Stomach smooth muscle (tissue), 2 donors: Measurements from ENCODE around the gene TBX10.
A peak's percentile ranks its signal among the peaks of the same experiment; 100 is the strongest.
"Not testable (repeated sequence)": the region's sequence is repeated elsewhere in the genome, so short reads cannot be mapped to it uniquely, and the experiment has no call there.

Experiments used
- H3K27ac ChIP-seq: one replicate; pipeline ENCODE4 v1.7.0; 2013; ENCODE audit warnings: mild to moderate bottlenecking, low read length, inconsistent platforms
- H3K27me3 ChIP-seq, 2 donors: one replicate each; pipeline ENCODE4 v1.7.0; 2013; ENCODE audit warnings: low read length in 2 of 2; ENCODE audit not compliant: insufficient read depth in 2 of 2, control insufficient read depth in 1 of 2
- H3K36me3 ChIP-seq, 2 donors: one replicate each; pipeline ENCODE4 v1.7.0; 2013; ENCODE audit warnings: low read length in 2 of 2; ENCODE audit not compliant: control insufficient read depth in 2 of 2, insufficient read depth in 2 of 2
- H3K4me1 ChIP-seq: one replicate; pipeline ENCODE4 v1.7.0; 2013; ENCODE audit warnings: low read length; ENCODE audit not compliant: control insufficient read depth, insufficient read depth
- H3K4me3 ChIP-seq, 2 donors: one replicate each; pipeline ENCODE4 v1.7.0; 2013; ENCODE audit warnings: low read length in 2 of 2
- H3K9ac ChIP-seq, 2 donors: one replicate each; pipeline ENCODE4 v1.7.0; 2013; ENCODE audit warnings: low read length in 2 of 2, mild to moderate bottlenecking in 1 of 2
- H3K9me3 ChIP-seq, 2 donors: one replicate each; pipeline ENCODE4 v1.7.0; 2013; ENCODE audit warnings: low read length in 2 of 2; ENCODE audit not compliant: control insufficient read depth in 2 of 2
- donor health status: healthy.
- donor health status: Pancreatic carcinoma.

The TBX10 gene

DNA sequence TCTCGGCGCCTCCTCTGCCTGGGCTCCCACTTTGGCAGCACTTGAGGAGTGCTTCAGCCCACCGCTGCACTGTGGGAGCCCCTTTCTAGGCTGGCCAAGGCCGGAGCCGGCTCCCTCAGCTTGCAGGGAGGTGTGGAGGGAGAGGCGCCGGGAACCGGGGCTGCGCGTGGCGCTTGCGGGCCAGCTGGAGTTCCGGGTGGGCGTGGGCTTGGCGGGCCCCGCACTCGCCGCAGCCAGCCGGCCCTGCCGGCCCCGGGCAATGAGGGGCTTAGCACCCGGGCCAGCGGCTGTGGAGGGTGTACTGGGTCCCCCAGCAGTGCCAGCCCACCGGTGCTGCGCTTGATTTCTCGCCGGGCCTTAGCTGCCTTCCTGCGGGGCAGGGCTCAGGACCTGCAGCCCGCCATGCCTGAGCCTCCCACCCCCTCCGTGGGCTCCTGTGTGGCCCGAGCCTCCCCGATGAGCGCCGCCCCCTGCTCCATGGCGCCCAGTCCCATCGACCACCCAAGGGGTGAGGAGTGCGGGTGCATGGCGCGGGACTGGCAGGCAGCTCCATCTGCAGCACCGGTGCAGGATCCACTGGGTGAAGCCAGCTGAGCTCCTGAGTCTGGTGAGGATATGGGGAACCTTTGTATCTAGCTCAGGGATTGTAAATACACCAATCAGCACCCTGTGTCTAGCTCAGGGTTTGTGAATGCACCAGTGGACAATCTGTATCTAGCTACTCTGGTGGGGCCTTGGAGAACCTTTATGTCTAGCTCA, 20.5 kb downstream of the TBX10 start:
- H3K36me3 ChIP-seq, H3K4me3 ChIP-seq, H3K27ac ChIP-seq, H3K9ac ChIP-seq, H3K9me3 ChIP-seq, H3K4me1 ChIP-seq: not testable (repeated sequence)
- H3K27me3 ChIP-seq: peaks cover 17 to 20% of the 10 kb centered on the region in 2 donors

- Histone ChIP-seq H3K36me3 (peaks cover 0 to 2% of the 10 kb centered on the region in 2 donors), H3K4me3 (no peak overlapping the region), H3K4me1 (peaks cover 12% of the 10 kb centered on the region), H3K9me3 (no peaks in the 10 kb centered on the region), H3K9ac (no peak overlapping the region), H3K27ac (no peak overlapping the region), H3K27me3 (peaks cover 17 to 22% of the 10 kb centered on the region in 2 donors)
Observed at GRCh38 chr11:67617243-67617953, 22.2 kb downstream of the TBX10 start.

GRCh38 chr11:67616431-67617242, 22.9 kb downstream of the TBX10 start:
- H3K27me3 ChIP-seq: peaks cover 17 to 22% of the 10 kb centered on the region in 2 donors
- no peak overlapping the region for H3K27ac ChIP-seq
- no peak overlapping the region for H3K4me3 ChIP-seq
- H3K9me3 ChIP-seq: no peaks in the 10 kb centered on the region
- H3K4me1 ChIP-seq: peaks cover 12% of the 10 kb centered on the region
- no peak overlapping the region for H3K9ac ChIP-seq
- peaks cover 2 to 5% of the 10 kb centered on the region in 2 donors for H3K36me3 ChIP-seq

- Histone ChIP-seq H3K4me1 (peaks cover 12% of the 10 kb centered on the region), H3K27ac (no peak overlapping the region), H3K4me3 (no peak overlapping the region), H3K36me3 (peaks cover 5% of the 10 kb centered on the region in 2 donors), H3K9ac (no peak overlapping the region), H3K9me3 (no peaks in the 10 kb centered on the region), H3K27me3 (peaks cover 17 to 22% of the 10 kb centered on the region in 2 donors)
Observed at GRCh38 chr11:67615728-67616430, 23.7 kb downstream of the TBX10 start.

GRCh38 chr11:67614730-67615714, 24.5 kb downstream of the TBX10 start:
- Histone ChIP-seq H3K27ac (no peak overlapping the region), H3K36me3 (peaks cover 12 to 13% of the 10 kb centered on the region in 2 donors), H3K27me3 (peaks cover 17 to 22% of the 10 kb centered on the region in 2 donors), H3K4me1 (peaks cover 12% of the 10 kb centered on the region), H3K4me3 (peak overlapping the region in 1 of 2 donors; percentile 65), H3K9me3 (no peaks in the 10 kb centered on the region), H3K9ac (no peak overlapping the region)

DNA sequence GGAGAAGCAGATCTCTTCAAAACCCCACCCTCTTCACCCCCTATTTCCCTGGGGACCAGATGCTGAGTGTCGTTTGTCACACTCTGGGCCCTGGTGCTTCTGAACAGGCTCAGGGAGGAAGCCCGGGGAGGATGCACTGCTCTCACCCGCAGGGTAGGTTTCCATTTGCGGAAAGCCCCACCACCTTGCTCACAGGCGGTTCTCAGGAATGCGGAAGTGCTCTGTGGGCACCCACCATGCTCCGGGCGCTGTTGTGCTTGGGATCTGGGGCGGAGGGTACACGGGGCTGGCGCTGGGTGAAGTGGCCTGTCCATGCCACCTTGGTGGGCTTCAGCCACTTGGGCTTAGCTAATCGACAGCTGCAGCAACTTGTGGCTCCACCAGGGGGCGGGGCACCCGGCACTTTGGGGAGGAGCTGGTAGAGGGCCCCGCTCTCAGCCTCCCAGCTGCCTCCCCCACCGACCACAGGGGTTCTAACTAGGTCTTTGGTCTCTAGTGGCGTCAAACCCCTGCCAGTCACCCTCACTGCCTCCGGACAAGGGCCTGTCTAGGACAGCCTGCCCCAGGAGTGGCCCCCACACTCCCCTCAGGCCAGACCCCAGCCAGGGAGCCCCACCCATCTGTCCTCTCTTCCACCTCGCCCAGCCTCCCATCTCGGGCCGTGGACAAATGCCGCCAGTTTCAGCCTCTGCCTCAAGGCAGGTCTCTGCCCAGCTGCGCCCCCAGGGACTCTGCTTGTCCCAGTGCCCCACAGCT, 25.4 kb downstream of the TBX10 start:
- H3K27ac ChIP-seq: no peak overlapping the region
- H3K27me3 ChIP-seq: peaks cover 17 to 22% of the 10 kb centered on the region in 2 donors
- peak overlapping the region; percentile 5 to 31 for H3K9ac ChIP-seq
- no peaks in the 10 kb centered on the region for H3K9me3 ChIP-seq
- H3K4me3 ChIP-seq: peak overlapping the region; percentile 53 to 65
- peaks cover 12% of the 10 kb centered on the region for H3K4me1 ChIP-seq
- peaks cover 17 to 18% of the 10 kb centered on the region in 2 donors for H3K36me3 ChIP-seq

GRCh38 chr11:67613313-67613959, 26.1 kb downstream of the TBX10 start:
- peaks cover 18 to 21% of the 10 kb centered on the region in 2 donors for H3K36me3 ChIP-seq
- peaks cover 12% of the 10 kb centered on the region for H3K4me1 ChIP-seq
- H3K9ac ChIP-seq: peak overlapping the region in 1 of 2 donors; percentile 31
- no peak overlapping the region for H3K27ac ChIP-seq
- no peaks in the 10 kb centered on the region for H3K9me3 ChIP-seq
- H3K4me3 ChIP-seq: peak overlapping the region in 1 of 2 donors; percentile 65
- H3K27me3 ChIP-seq: peaks cover 17 to 22% of the 10 kb centered on the region in 2 donors

DNA sequence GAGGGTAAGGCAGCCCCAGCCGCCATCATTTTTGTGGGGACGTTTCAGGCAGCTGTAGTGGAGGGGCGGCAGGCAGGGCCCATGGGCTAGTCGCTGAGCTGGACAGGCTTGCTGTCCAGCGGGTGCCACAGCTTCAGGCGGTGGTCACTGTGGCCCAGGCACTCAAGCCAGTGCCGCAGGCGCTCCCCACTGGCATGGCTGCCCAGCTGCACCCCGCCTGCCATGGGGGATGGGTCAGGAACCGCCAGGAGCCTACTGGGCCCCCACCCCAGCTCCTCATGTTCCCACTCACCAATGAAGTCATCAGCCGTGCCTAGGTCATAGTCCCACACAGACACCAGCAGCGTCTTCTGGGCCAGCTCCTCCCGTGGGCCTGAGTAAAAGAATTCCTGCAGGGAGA, 26.8 kb downstream of the TBX10 start:
- peaks cover 18 to 23% of the 10 kb centered on the region in 2 donors for H3K36me3 ChIP-seq
- no peak overlapping the region for H3K9ac ChIP-seq
- no peak overlapping the region for H3K4me3 ChIP-seq
- no peaks in the 10 kb centered on the region for H3K9me3 ChIP-seq
- peaks cover 17 to 22% of the 10 kb centered on the region in 2 donors for H3K27me3 ChIP-seq
- peaks cover 14% of the 10 kb centered on the region for H3K4me1 ChIP-seq
- H3K27ac ChIP-seq: no peak overlapping the region
